GM23338 (cell line): Measurements from ENCODE around the gene IRF2BPL.

ENCODE experiments used
- POLR2AphosphoS5 ChIP-seq: IDR thresholded peaks from 2 replicates; pipeline ENCODE4 v1.6.1; 2016; ENCODE audit warnings: antibody characterized with exemption, low read depth
- TF ChIP-seq, protein P1 (sequence below), 2 experiments: fragments of 200-600 bp in 1 of 2; sonication (generic) in 1 of 2; conservative IDR thresholded peaks; 2 replicates each; pipeline versions ENCODE4 v1.5.1 to v1.6.1; 2016 to 2017; ENCODE audit warnings: antibody characterized with exemption in 2 of 2, low read depth in 2 of 2, mild to moderate bottlenecking in 2 of 2, moderate library complexity in 1 of 2
- TF ChIP-seq, protein P2 (sequence below): IDR thresholded peaks from one replicate; pipeline ENCODE4 v1.6.1; 2018; ENCODE audit warnings: antibody characterized with exemption; ENCODE audit not compliant: unreplicated experiment

GRCh38 chr14:77031759-77032490 is 3.4 kb upstream of the IRF2BPL start:
- TF ChIP-seq, protein P1, sequence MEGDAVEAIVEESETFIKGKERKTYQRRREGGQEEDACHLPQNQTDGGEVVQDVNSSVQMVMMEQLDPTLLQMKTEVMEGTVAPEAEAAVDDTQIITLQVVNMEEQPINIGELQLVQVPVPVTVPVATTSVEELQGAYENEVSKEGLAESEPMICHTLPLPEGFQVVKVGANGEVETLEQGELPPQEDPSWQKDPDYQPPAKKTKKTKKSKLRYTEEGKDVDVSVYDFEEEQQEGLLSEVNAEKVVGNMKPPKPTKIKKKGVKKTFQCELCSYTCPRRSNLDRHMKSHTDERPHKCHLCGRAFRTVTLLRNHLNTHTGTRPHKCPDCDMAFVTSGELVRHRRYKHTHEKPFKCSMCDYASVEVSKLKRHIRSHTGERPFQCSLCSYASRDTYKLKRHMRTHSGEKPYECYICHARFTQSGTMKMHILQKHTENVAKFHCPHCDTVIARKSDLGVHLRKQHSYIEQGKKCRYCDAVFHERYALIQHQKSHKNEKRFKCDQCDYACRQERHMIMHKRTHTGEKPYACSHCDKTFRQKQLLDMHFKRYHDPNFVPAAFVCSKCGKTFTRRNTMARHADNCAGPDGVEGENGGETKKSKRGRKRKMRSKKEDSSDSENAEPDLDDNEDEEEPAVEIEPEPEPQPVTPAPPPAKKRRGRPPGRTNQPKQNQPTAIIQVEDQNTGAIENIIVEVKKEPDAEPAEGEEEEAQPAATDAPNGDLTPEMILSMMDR (conservative IDR thresholded peaks at IDR 0.05; ENCODE audit: low read depth in 2 of 2): no peak
- TF ChIP-seq, protein P2, sequence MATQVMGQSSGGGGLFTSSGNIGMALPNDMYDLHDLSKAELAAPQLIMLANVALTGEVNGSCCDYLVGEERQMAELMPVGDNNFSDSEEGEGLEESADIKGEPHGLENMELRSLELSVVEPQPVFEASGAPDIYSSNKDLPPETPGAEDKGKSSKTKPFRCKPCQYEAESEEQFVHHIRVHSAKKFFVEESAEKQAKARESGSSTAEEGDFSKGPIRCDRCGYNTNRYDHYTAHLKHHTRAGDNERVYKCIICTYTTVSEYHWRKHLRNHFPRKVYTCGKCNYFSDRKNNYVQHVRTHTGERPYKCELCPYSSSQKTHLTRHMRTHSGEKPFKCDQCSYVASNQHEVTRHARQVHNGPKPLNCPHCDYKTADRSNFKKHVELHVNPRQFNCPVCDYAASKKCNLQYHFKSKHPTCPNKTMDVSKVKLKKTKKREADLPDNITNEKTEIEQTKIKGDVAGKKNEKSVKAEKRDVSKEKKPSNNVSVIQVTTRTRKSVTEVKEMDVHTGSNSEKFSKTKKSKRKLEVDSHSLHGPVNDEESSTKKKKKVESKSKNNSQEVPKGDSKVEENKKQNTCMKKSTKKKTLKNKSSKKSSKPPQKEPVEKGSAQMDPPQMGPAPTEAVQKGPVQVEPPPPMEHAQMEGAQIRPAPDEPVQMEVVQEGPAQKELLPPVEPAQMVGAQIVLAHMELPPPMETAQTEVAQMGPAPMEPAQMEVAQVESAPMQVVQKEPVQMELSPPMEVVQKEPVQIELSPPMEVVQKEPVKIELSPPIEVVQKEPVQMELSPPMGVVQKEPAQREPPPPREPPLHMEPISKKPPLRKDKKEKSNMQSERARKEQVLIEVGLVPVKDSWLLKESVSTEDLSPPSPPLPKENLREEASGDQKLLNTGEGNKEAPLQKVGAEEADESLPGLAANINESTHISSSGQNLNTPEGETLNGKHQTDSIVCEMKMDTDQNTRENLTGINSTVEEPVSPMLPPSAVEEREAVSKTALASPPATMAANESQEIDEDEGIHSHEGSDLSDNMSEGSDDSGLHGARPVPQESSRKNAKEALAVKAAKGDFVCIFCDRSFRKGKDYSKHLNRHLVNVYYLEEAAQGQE: no peak
- TF ChIP-seq POLR2AphosphoS5: no peak
